GM21576 (cell line): ENCODE measurements around the gene RAD51B.
"Not testable (repeated sequence)": the region's sequence is repeated elsewhere in the genome, so short reads cannot be mapped to it uniquely, and the experiment has no call there.

ENCODE experiments used
- ATAC-seq: cut with Tn5 transposase; IDR thresholded peaks from one replicate; pipeline ENCODE4 v1.9.1; 2021; ENCODE audit warnings: mild to moderate bottlenecking, moderate library complexity; ENCODE audit not compliant: unreplicated experiment

The RAD51B gene

GRCh38 chr14:68106456-68106855 lies 286.9 kb downstream of the RAD51B start:
- no peak for ATAC-seq

GRCh38 chr14:68106905-68107304 lies 287.3 kb downstream of the RAD51B start:
- no peak for ATAC-seq

GRCh38 chr14:68109132-68109900 lies 289.7 kb downstream of the RAD51B start:
- ATAC-seq = no peak

GRCh38 chr14:68111097-68111852 lies 291.7 kb downstream of the RAD51B start:
- no peak for ATAC-seq

- no peak for ATAC-seq
These were observed 292.3 kb downstream of the RAD51B start for GRCh38 chr14:68111853-68112270.

- no peak for ATAC-seq
These were observed 292.9 kb downstream of the RAD51B start for GRCh38 chr14:68112442-68112841.

- no peak for ATAC-seq
These were observed 293.9 kb downstream of the RAD51B start for GRCh38 chr14:68113343-68113930.

GRCh38 chr14:68115952-68116351 lies 296.4 kb downstream of the RAD51B start:
- not testable (repeated sequence) for ATAC-seq

- ATAC-seq = no peak
These were observed 303.1 kb downstream of the RAD51B start for GRCh38 chr14:68122651-68123050.

GRCh38 chr14:68124050-68124449 lies 304.5 kb downstream of the RAD51B start:
- no peak for ATAC-seq

- ATAC-seq = no peak
These were observed 305.6 kb downstream of the RAD51B start for GRCh38 chr14:68124979-68125731.

GRCh38 chr14:68127166-68127565 lies 307.6 kb downstream of the RAD51B start:
- no peak for ATAC-seq

GRCh38 chr14:68131907-68132306 lies 312.3 kb downstream of the RAD51B start:
- no peak for ATAC-seq

- ATAC-seq = no peak
These were observed 313.1 kb downstream of the RAD51B start for GRCh38 chr14:68132563-68133121.

GRCh38 chr14:68133856-68134255 lies 314.3 kb downstream of the RAD51B start:
- no peak for ATAC-seq

- ATAC-seq = no peak
These were observed 315.4 kb downstream of the RAD51B start for GRCh38 chr14:68135028-68135427.

GRCh38 chr14:68135566-68135965 lies 316.0 kb downstream of the RAD51B start:
- no peak for ATAC-seq

- no peak for ATAC-seq
These were observed 318.4 kb downstream of the RAD51B start for GRCh38 chr14:68137704-68138619.

GRCh38 chr14:68139431-68140075 lies 320.0 kb downstream of the RAD51B start:
- ATAC-seq = no peak
